ENCODE results near the gene PDXDC1. TPM values are rescaled to one million over a fixed set of nuclear protein-coding genes. Genes with fewer than 3 reads are reported as not detected.
A peak's percentile ranks its signal among the peaks of the same experiment; 100 is the strongest.
"Not testable (repeated sequence)": the region's sequence is repeated elsewhere in the genome, so short reads cannot be mapped to it uniquely, and the experiment has no call there.

Gene PDXDC1
- total and polyA plus RNA-seq, 9 of the 15 experiments (the other 6 are each of a cell fraction or from before 2014, with no cell fraction given): 5.1 to 95.4 (median 45.8) TPM

DNA sequence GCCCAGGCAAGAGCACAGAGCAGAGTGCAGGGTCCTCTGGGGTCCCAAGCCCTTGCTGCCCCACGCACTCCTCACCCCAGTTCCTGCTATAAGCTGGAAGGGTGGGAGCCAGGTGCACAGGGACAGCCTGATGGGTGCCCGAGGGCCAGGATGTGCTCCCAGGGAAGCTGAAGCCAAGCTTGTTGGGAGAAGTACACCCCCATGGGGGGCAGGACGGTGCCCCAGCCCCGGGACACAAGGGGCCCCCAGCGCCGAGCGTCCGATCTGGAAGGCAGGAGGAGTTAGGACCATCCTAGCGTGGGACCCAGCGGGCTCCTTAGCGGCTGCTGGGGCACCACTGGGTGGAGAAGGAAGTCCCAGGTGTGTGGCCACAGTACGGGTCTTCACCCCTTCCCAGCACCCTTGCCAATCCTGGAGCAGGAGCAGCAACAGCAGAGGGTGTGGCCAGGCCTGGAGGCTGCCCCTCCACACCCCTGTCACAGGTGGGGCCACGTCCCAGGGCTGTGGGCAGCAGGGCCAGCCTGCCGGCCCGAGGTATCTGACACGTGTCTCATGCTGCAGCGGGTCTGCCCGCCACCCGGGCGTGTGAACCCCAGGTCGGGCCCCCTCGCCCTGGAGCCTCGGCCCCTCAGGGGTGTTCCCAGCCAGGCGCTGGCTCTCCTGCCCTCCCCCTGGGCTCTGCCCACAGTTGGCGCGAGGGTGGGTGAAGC lies 168.2 kb downstream of the PDXDC1 start:
- DNase-seq (ENCODE audit: extremely low read depth in 1 of 4, low spot score in 3 of 4); BruUV-seq (replicated peaks); H4K20me1 ChIP-seq (replicated peaks; ENCODE audit: control insufficient read depth, insufficient read depth, low read length); H3K36me3 ChIP-seq (ENCODE audit: control insufficient read depth, insufficient read depth, low read length); POLR2A ChIA-PET; H2AFZ ChIP-seq (ENCODE audit: low read depth, low read length); CTCF ChIA-PET (ENCODE audit: low intra/inter-chr PET ratio); H3K9me3 ChIP-seq (replicated peaks; ENCODE audit: control insufficient read depth, insufficient read depth, low read depth, low read length); FAIRE-seq; H3K4me3 ChIP-seq; H3K9ac ChIP-seq (ENCODE audit: insufficient read depth in 1 of 2, low read depth in 2 of 2, low read length in 2 of 2); H3K9me1 ChIP-seq (ENCODE audit: control insufficient read depth, insufficient read depth, low read length); in situ Hi-C loops (cut with MboI); ATAC-seq; intact Hi-C loops (cut with micrococcal nuclease); H3K27ac ChIP-seq (ENCODE audit: extremely low read depth, low read depth, low read length); H3K4me2 ChIP-seq (ENCODE audit: insufficient read depth, low read length); H3K27me3 ChIP-seq (ENCODE audit: control insufficient read depth in 2 of 2, insufficient read depth in 2 of 2, low read length in 2 of 2): not testable (repeated sequence)
- TF ChIP-seq POLR2G (IDR thresholded peaks at IDR 0.05; ENCODE audit: low read depth, low read length): 0 out of 2 replicates have a peak, but pooled peaks have one; percentile 3
- H3K79me2 ChIP-seq (ENCODE audit: control insufficient read depth, insufficient read depth, low read length): peaks cover 22% of the 10 kb centered on the region
- 85% methylated on average over 13 of the region's 26 CpGs for WGBS (ENCODE audit: insufficient coverage, low coverage, missing lambda C conversion rate)
- H3K4me1 ChIP-seq (replicated peaks in 1 of 2; ENCODE audit: control insufficient read depth in 2 of 2, insufficient read depth in 2 of 2, low read length in 2 of 2): peaks cover 0 to 52% of the 10 kb centered on the region in 2 experiments; a peak in 2 of 5 replicates

DNA sequence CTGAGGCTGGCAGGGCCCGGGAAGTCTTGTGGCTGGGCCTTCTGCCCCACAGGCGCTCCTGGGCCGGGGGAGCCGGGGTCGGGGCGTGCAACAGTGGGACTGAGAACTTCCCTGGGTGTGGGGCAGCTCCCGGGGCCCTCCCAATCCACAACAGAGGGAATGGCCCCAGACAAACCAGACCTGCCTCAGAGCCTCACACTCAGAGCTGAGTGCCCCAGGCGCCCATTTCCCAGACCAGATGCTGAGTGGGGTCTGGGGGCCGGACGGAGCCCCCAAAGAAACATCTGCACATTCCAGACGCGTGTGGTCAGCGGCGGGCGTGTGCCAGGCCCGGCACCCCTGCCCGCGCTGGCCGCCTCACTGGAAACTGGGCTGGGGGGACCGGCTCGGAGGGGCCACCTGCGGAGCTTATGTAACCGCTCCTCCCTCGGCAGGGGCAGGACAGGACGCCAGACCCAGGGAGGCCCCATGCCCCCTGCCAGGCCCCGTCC lies 168.8 kb downstream of the PDXDC1 start:
- BruUV-seq (replicated peaks); H3K27ac ChIP-seq (ENCODE audit: extremely low read depth, low read depth, low read length); H3K9me1 ChIP-seq (ENCODE audit: control insufficient read depth, insufficient read depth, low read length); FAIRE-seq; in situ Hi-C loops (cut with MboI); intact Hi-C loops (cut with micrococcal nuclease); H2AFZ ChIP-seq (ENCODE audit: low read depth, low read length); H3K4me3 ChIP-seq; H3K27me3 ChIP-seq (ENCODE audit: control insufficient read depth in 2 of 2, insufficient read depth in 2 of 2, low read length in 2 of 2); H4K20me1 ChIP-seq (replicated peaks; ENCODE audit: control insufficient read depth, insufficient read depth, low read length); ATAC-seq; CTCF ChIA-PET (ENCODE audit: low intra/inter-chr PET ratio); H3K4me2 ChIP-seq (ENCODE audit: insufficient read depth, low read length); H3K9me3 ChIP-seq (replicated peaks; ENCODE audit: control insufficient read depth, insufficient read depth, low read depth, low read length); H3K36me3 ChIP-seq (ENCODE audit: control insufficient read depth, insufficient read depth, low read length); DNase-seq (ENCODE audit: extremely low read depth in 1 of 4, low spot score in 3 of 4); POLR2A ChIA-PET; H3K9ac ChIP-seq (ENCODE audit: insufficient read depth in 1 of 2, low read depth in 2 of 2, low read length in 2 of 2): not testable (repeated sequence)
- H3K4me1 ChIP-seq (replicated peaks in 1 of 2; ENCODE audit: control insufficient read depth in 2 of 2, insufficient read depth in 2 of 2, low read length in 2 of 2): peaks cover 0 to 52% of the 10 kb centered on the region in 2 experiments; a peak in 2 of 5 replicates
- 89% methylated on average over 14 of the region's 26 CpGs for WGBS (ENCODE audit: insufficient coverage, low coverage, missing lambda C conversion rate)
- peak; percentile 32; the same call in 1 of the 2 replicates for TF ChIP-seq POLR2G (IDR thresholded peaks at IDR 0.05; ENCODE audit: low read depth, low read length)
- H3K79me2 ChIP-seq (ENCODE audit: control insufficient read depth, insufficient read depth, low read length): peaks cover 22% of the 10 kb centered on the region

DNA sequence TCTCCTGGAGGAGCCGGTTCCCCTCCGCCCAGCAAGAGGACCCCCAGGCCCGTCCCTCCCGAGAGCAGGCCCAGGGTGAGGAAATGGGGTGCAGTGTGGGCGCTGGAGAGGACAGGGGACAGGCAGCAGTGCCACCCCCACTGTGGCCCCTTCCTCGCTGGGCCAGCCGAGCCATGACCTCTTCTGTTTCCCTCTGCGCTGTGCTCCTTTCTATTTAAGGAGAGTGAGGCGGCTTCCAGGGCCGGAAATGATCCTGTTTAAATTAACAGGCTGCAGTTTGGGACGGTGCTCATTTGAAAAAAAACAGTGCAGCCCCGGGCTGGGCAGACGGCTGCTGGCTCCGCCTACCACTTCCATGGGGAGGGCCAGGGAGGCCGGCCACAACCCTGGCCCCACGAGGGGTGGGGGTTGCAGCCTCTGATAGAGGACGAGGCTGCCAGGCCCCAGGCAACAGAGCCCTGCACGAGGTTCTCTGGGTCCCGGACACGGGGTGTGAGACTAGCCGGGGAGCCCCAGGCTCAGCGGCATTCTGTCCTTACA lies 169.3 kb downstream of the PDXDC1 start:
- H3K4me3 ChIP-seq; BruUV-seq (replicated peaks); FAIRE-seq; H3K9ac ChIP-seq (ENCODE audit: insufficient read depth in 1 of 2, low read depth in 2 of 2, low read length in 2 of 2); H4K20me1 ChIP-seq (replicated peaks; ENCODE audit: control insufficient read depth, insufficient read depth, low read length); in situ Hi-C loops (cut with MboI); H3K4me2 ChIP-seq (ENCODE audit: insufficient read depth, low read length); H3K9me1 ChIP-seq (ENCODE audit: control insufficient read depth, insufficient read depth, low read length); POLR2A ChIA-PET; CTCF ChIA-PET (ENCODE audit: low intra/inter-chr PET ratio); H3K27me3 ChIP-seq (ENCODE audit: control insufficient read depth in 2 of 2, insufficient read depth in 2 of 2, low read length in 2 of 2); H3K27ac ChIP-seq (ENCODE audit: extremely low read depth, low read depth, low read length); H2AFZ ChIP-seq (ENCODE audit: low read depth, low read length); H3K36me3 ChIP-seq (ENCODE audit: control insufficient read depth, insufficient read depth, low read length); H3K9me3 ChIP-seq (replicated peaks; ENCODE audit: control insufficient read depth, insufficient read depth, low read depth, low read length); intact Hi-C loops (cut with micrococcal nuclease): not testable (repeated sequence)
- H3K79me2 ChIP-seq (ENCODE audit: control insufficient read depth, insufficient read depth, low read length): peaks cover 22% of the 10 kb centered on the region
- 53% methylated on average over 18 of the region's 22 CpGs for WGBS (ENCODE audit: insufficient coverage, low coverage, missing lambda C conversion rate)
- H3K4me1 ChIP-seq (replicated peaks in 1 of 2; ENCODE audit: control insufficient read depth in 2 of 2, insufficient read depth in 2 of 2, low read length in 2 of 2): peaks cover 0 to 52% of the 10 kb centered on the region in 2 experiments; a peak in 2 of 5 replicates
- ATAC-seq: peak; percentile 21; the same call in 2 of the 3 replicates
- DNase-seq (ENCODE audit: extremely low read depth in 1 of 4, low spot score in 3 of 4): peak in 1 of 4 experiments; percentile 3

Measured in K562 (cell line).